Memory B cell (primary cell): ENCODE measurements around the gene KCTD6.

Experiments used
- ATAC-seq: fragments of 150-1000 bp; cut with Tn5 transposase; 2 replicates; pipeline ENCODE4 v1.10.0; 2021; ENCODE audit warnings: low read depth, mild to moderate bottlenecking, moderate library complexity
- DNase-seq, 2 donors: peaks; one replicate each; pipeline ENCODE4 v3.0.0; 2022; ENCODE audit warnings: low spot score in 2 of 2
- H3K27ac Mint-ChIP-seq: one replicate; pipeline ENCODE4 v1.8.0; 2022; ENCODE audit warnings: mild to moderate bottlenecking, moderate library complexity, mixed read lengths
- H3K27me3 Mint-ChIP-seq: one replicate; pipeline ENCODE4 v1.8.0; 2022; ENCODE audit warnings: mixed read lengths
- H3K36me3 Mint-ChIP-seq: one replicate; pipeline ENCODE4 v1.8.0; 2022; ENCODE audit warnings: mild to moderate bottlenecking, mixed read lengths
- H3K4me1 Mint-ChIP-seq: one replicate; pipeline ENCODE4 v1.8.0; 2022; ENCODE audit warnings: mixed read lengths
- H3K4me3 Mint-ChIP-seq: one replicate; pipeline ENCODE4 v1.8.0; 2022; ENCODE audit warnings: mild to moderate bottlenecking, moderate library complexity, mixed read lengths
- H3K9me3 Mint-ChIP-seq: one replicate; pipeline ENCODE4 v1.8.0; 2022; ENCODE audit warnings: mixed read lengths

Gene KCTD6

DNA sequence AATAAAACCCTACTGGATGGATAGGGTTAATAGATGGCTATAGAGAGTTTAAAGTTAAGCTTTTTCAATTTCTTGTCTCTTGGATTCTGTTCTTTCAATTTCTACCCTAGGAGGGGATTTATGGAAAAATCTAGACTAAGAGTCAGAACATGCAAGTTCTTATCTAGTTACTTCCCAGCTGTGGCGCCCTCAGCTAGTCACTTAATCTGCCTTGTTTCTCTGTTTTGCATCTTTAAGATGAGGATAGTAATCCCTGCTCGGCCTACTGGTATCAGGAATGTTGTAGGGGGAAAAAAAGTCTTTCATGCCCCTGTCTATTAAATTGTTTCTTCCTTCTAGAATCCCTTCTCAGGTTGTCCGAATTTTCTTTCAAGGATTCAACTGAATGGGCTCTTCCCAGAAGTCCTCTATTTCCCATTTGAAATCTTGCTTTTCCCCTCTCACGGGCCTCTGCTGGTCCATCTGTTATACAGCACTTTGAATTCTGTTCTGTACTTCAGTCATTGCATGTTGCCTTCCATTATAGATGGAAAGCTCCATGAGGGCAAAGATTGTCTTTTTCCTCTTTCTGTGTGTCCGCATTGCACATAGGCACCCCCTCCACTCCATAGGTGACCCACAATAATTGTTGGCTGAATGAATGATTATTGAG lies 4.4 kb downstream of the KCTD6 start:
- H3K9me3 Mint-ChIP-seq = no peaks in the 10 kb centered on the region
- peaks cover 36% of the 10 kb centered on the region for H3K4me1 Mint-ChIP-seq
- ATAC-seq (no peak), DNase-seq (no peak)
- H3K4me3 Mint-ChIP-seq = no peak overlapping the region
- peak overlapping the region; percentile 14 for H3K27ac Mint-ChIP-seq
- peaks cover 12% of the 10 kb centered on the region for H3K36me3 Mint-ChIP-seq
- H3K27me3 Mint-ChIP-seq = no peaks in the 10 kb centered on the region

- peaks cover 13% of the 10 kb centered on the region for H3K36me3 Mint-ChIP-seq
- ATAC-seq (peak; percentile 32), DNase-seq (no peak)
- H3K27me3 Mint-ChIP-seq = no peaks in the 10 kb centered on the region
- no peak overlapping the region for H3K4me3 Mint-ChIP-seq
- H3K4me1 Mint-ChIP-seq = peaks cover 33% of the 10 kb centered on the region
- H3K9me3 Mint-ChIP-seq = no peaks in the 10 kb centered on the region
- H3K27ac Mint-ChIP-seq = peak overlapping the region; percentile 55
These were observed 5.2 kb downstream of the KCTD6 start for GRCh38 chr3:58497097-58497496.

- no peak overlapping the region for H3K27ac Mint-ChIP-seq
- peaks cover 3% of the 10 kb centered on the region for H3K4me1 Mint-ChIP-seq
- no peaks in the 10 kb centered on the region for H3K27me3 Mint-ChIP-seq
- H3K9me3 Mint-ChIP-seq = no peaks in the 10 kb centered on the region
- H3K36me3 Mint-ChIP-seq = peaks cover 15% of the 10 kb centered on the region
- no peak for DNase-seq
- no peak for ATAC-seq
- H3K4me3 Mint-ChIP-seq = no peak overlapping the region
These were observed 11.0 kb downstream of the KCTD6 start for GRCh38 chr3:58502872-58503271.

GRCh38 chr3:58507356-58508078 lies 15.6 kb downstream of the KCTD6 start:
- H3K9me3 Mint-ChIP-seq = no peaks in the 10 kb centered on the region
- DNase-seq = no peak
- no peak for ATAC-seq
- H3K4me1 Mint-ChIP-seq = no peaks in the 10 kb centered on the region
- H3K4me3 Mint-ChIP-seq = no peak overlapping the region
- peaks cover 1% of the 10 kb centered on the region for H3K36me3 Mint-ChIP-seq
- no peak overlapping the region for H3K27ac Mint-ChIP-seq
- no peaks in the 10 kb centered on the region for H3K27me3 Mint-ChIP-seq

DNA sequence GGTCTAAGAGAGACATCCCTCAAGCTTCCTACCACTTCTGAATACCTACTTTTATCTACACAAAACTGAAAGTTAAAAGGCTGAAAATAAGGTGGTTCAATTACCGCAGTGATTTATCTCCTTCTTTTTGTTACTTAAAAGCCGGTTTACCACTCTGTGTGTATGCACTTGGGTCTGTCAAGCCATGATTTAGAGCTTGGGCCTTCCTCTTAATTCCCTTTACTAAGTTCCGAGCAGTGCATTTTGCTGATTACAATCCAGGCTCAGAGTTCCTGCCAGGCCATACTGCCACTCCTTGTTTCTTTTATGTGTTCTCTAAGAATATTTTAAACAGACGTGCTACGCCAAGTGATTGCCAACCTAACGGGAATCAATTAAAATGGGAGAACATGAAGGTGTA lies 16.5 kb downstream of the KCTD6 start:
- Mint-ChIP-seq H3K27ac (no peak overlapping the region), H3K36me3 (peaks cover 1% of the 10 kb centered on the region), H3K4me1 (no peaks in the 10 kb centered on the region), H3K4me3 (no peak overlapping the region), H3K27me3 (no peaks in the 10 kb centered on the region), H3K9me3 (no peaks in the 10 kb centered on the region)
- DNase-seq (no peak), ATAC-seq (no peak)

- no peak for DNase-seq
- H3K27ac Mint-ChIP-seq = no peak overlapping the region
- no peaks in the 10 kb centered on the region for H3K36me3 Mint-ChIP-seq
- no peaks in the 10 kb centered on the region for H3K9me3 Mint-ChIP-seq
- H3K27me3 Mint-ChIP-seq = no peaks in the 10 kb centered on the region
- ATAC-seq = no peak
- H3K4me3 Mint-ChIP-seq = no peak overlapping the region
- H3K4me1 Mint-ChIP-seq = no peaks in the 10 kb centered on the region
These were observed 22.5 kb downstream of the KCTD6 start for GRCh38 chr3:58514405-58514804.

DNA sequence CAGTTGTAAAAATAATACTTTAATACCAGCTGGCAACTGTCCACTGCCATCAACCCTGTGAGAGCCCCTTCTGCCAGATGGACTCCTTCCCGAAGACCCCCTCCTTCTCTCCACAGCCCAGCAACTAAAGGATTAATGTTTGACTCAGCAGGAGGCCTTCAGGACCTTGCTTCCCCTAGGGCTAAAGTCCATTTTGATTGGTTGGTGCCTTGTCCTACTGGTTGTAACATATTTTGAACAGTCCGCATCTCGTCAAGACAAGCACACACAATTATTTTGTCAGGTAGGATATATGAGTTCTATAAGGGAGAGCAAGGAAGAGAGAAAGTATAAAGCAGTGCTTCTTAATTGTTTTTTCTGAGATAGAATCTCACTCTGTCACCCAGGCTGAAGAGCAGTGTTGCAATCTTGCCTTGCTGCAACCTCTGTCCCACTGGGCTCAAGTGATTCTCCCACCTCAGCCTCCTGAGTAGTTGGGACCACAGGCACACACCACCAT lies 26.4 kb downstream of the KCTD6 start:
- Mint-ChIP-seq H3K36me3 (no peaks in the 10 kb centered on the region), H3K27ac (no peak overlapping the region), H3K27me3 (no peaks in the 10 kb centered on the region), H3K4me1 (no peaks in the 10 kb centered on the region), H3K9me3 (no peaks in the 10 kb centered on the region), H3K4me3 (no peak overlapping the region)
- DNase-seq (no peak), ATAC-seq (no peak)

- no peaks in the 10 kb centered on the region for H3K27me3 Mint-ChIP-seq
- DNase-seq (no peak), ATAC-seq (no peak)
- H3K4me1 Mint-ChIP-seq = no peaks in the 10 kb centered on the region
- no peak overlapping the region for H3K4me3 Mint-ChIP-seq
- H3K9me3 Mint-ChIP-seq = no peaks in the 10 kb centered on the region
- H3K36me3 Mint-ChIP-seq = no peaks in the 10 kb centered on the region
- H3K27ac Mint-ChIP-seq = no peak overlapping the region
These were observed 27.9 kb downstream of the KCTD6 start for GRCh38 chr3:58519668-58520402.

DNA sequence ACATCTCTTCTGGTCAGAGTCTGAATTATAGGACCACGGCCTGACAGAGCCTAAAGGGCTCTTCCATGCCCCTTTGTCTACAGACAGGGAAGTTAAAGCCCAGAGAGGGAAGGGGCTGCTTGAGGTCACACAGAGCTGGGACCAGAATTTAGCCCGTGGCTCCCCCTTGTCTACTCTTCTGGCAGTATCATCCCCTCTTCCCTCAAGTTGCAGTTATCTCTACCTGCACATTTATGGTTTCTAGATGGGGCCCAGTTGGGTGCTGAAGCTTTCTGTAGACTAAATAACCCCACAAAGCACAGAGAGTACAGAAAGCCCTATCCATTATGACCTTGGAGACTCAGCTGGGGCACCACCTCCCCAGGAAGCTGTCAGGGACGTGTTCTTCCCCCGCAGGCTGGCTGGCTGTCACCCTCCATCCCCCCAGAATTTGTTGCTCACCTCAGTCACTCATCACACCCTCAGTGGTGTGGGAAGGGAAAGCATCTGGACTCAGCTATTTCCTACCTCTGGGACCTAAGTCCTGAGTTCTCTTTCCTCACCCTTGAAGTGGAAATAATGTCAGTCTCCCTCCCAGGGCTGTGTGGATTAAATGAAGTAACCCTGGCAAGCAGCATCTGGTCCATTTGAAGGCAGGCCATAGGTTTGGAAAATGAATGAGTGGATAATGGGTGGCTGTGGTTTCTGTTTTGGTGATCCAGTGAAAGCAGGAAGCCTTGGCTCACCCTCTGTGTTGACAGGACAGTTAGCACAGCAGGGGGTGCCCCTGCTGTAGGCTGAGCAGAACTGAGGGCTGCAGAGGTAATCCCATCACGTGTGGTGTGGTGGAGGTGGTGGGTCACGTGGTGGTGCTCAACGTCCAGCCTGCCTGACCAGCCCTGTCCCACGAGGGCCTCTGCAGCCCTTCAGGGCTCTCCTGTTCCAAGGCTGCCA lies 28.8 kb downstream of the KCTD6 start:
- H3K4me3 Mint-ChIP-seq = no peak overlapping the region
- no peaks in the 10 kb centered on the region for H3K9me3 Mint-ChIP-seq
- no peaks in the 10 kb centered on the region for H3K36me3 Mint-ChIP-seq
- H3K27me3 Mint-ChIP-seq = no peaks in the 10 kb centered on the region
- no peaks in the 10 kb centered on the region for H3K4me1 Mint-ChIP-seq
- DNase-seq (no peak), ATAC-seq (no peak)
- no peak overlapping the region for H3K27ac Mint-ChIP-seq

DNA sequence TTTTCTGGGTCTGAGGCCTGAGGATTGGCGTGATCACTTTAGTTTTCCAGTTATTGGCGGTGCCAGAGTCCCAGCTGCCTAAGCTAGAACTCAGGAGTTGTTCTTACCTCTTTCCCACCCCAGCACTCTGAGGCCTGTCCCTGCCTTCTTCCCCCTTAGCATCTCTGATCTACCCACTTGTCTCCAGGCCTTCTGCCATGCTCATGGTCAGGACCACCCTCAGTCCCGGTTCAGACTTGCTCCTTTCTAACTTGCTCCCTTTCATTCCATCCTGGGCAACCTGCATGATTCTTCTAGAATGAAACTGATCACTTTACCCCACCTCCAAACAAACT lies 29.4 kb downstream of the KCTD6 start:
- no peaks in the 10 kb centered on the region for H3K36me3 Mint-ChIP-seq
- no peak overlapping the region for H3K27ac Mint-ChIP-seq
- H3K4me3 Mint-ChIP-seq = no peak overlapping the region
- H3K4me1 Mint-ChIP-seq = no peaks in the 10 kb centered on the region
- no peaks in the 10 kb centered on the region for H3K27me3 Mint-ChIP-seq
- DNase-seq (no peak), ATAC-seq (no peak)
- H3K9me3 Mint-ChIP-seq = no peaks in the 10 kb centered on the region

GRCh38 chr3:58521917-58522631 lies 30.2 kb downstream of the KCTD6 start:
- H3K4me3 Mint-ChIP-seq = no peak overlapping the region
- peaks cover 2% of the 10 kb centered on the region for H3K36me3 Mint-ChIP-seq
- H3K27ac Mint-ChIP-seq = no peak overlapping the region
- H3K9me3 Mint-ChIP-seq = peaks cover 1% of the 10 kb centered on the region
- ATAC-seq = no peak
- H3K27me3 Mint-ChIP-seq = peaks cover 2% of the 10 kb centered on the region
- no peaks in the 10 kb centered on the region for H3K4me1 Mint-ChIP-seq
- DNase-seq = no peak

GRCh38 chr3:58522759-58523425 lies 31.0 kb downstream of the KCTD6 start:
- no peak overlapping the region for H3K27ac Mint-ChIP-seq
- no peak for ATAC-seq
- peaks cover 2% of the 10 kb centered on the region for H3K36me3 Mint-ChIP-seq
- H3K9me3 Mint-ChIP-seq = peaks cover 1% of the 10 kb centered on the region
- no peaks in the 10 kb centered on the region for H3K4me1 Mint-ChIP-seq
- H3K4me3 Mint-ChIP-seq = no peak overlapping the region
- peaks cover 2% of the 10 kb centered on the region for H3K27me3 Mint-ChIP-seq
- no peak for DNase-seq
